Measurements from ENCODE around the gene FAM200C. TPM values are rescaled to one million over a fixed set of nuclear protein-coding genes. Genes with fewer than 3 reads are reported as not detected.

The FAM200C gene
- total and polyA plus RNA-seq, 2 donors (not counting 1 experiment from before 2014, with no cell fraction given): 0.28 to 1.3 TPM

DNA sequence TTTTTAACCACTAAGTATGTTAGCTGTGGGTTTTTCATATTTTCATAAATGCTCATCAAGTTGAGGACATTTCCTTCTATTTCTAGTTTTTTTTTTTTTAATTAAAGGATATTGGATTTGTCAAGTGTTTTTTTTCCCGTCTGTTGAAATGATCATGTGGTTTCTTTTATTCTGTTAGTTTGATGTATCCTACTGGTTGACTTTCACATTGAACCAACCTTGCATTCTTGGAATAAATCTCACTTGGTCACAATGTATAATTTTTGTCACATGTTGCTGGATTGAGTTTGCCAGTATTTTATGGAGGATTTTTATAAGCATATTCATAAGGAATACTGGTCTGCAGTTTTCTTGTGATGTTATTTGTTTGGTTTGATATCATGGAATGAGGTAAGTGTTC lies 12.4 kb downstream of the FAM200C start:
- H3K27ac Mint-ChIP-seq: no peak overlapping the region
- no peaks in the 10 kb centered on the region for H3K79me2 ChIP-seq (ENCODE audit: control insufficient read depth, insufficient read depth, low read length)
- H3K9me3 Mint-ChIP-seq (ENCODE audit: insufficient read depth): peaks cover 11% of the 10 kb centered on the region
- peaks cover 0 to 5% (median 4%) of the 10 kb centered on the region in 3 donors for H3K9me3 ChIP-seq (ENCODE audit: control extremely low read depth in 1 of 3, control insufficient read depth in 2 of 3, insufficient read depth in 1 of 3, low read length in 2 of 3)
- no peak overlapping the region for H3K4me2 ChIP-seq (replicated peaks; ENCODE audit: low read depth, low read length, poor library complexity, severe bottlenecking)
- peaks cover 10% of the 10 kb centered on the region for H3K4me1 Mint-ChIP-seq
- DNase-seq (no peak), ATAC-seq (ENCODE audit: low read depth) (no peak)
- CTCF ChIA-PET: interaction anchor here (0.7 kb wide), 1 partner anchor 121 kb away, joined by 4 read pairs; no protein-coding TSS in a partner anchor
- TF ChIP-seq, protein P1, sequence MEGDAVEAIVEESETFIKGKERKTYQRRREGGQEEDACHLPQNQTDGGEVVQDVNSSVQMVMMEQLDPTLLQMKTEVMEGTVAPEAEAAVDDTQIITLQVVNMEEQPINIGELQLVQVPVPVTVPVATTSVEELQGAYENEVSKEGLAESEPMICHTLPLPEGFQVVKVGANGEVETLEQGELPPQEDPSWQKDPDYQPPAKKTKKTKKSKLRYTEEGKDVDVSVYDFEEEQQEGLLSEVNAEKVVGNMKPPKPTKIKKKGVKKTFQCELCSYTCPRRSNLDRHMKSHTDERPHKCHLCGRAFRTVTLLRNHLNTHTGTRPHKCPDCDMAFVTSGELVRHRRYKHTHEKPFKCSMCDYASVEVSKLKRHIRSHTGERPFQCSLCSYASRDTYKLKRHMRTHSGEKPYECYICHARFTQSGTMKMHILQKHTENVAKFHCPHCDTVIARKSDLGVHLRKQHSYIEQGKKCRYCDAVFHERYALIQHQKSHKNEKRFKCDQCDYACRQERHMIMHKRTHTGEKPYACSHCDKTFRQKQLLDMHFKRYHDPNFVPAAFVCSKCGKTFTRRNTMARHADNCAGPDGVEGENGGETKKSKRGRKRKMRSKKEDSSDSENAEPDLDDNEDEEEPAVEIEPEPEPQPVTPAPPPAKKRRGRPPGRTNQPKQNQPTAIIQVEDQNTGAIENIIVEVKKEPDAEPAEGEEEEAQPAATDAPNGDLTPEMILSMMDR (IDR thresholded peaks at IDR 0.05): no peak
- TF ChIP-seq EZH2 (IDR thresholded peaks at IDR 0.05; ENCODE audit: borderline replicate concordance, insufficient read depth, low read depth, low read length, poor library complexity, severe bottlenecking): no peak
- no peak overlapping the region for H3K4me3 Mint-ChIP-seq
- peaks cover 0 to 2% of the 10 kb centered on the region in 2 donors for H3K4me1 ChIP-seq (ENCODE audit: control insufficient read depth in 2 of 2, insufficient read depth in 2 of 2, low read length in 2 of 2)
- H3K27me3 ChIP-seq (replicated peaks in 1 of 4; ENCODE audit: control extremely low read depth in 1 of 4, control insufficient read depth in 3 of 4, insufficient read depth in 4 of 4, low read length in 3 of 4): no peaks in the 10 kb centered on the region
- intact Hi-C loops (cut with micrococcal nuclease): no loop called here
- no CpG with 5 or more reads among the region's 1 CpG for WGBS (ENCODE audit: insufficient coverage)
- H4K20me1 ChIP-seq (ENCODE audit: control insufficient read depth, insufficient read depth, low read length, poor library complexity, severe bottlenecking): no peaks in the 10 kb centered on the region
- H3K4me3 ChIP-seq (ENCODE audit: control extremely low read depth in 1 of 5, extremely low read depth in 1 of 5, insufficient read depth in 1 of 5, low read depth in 2 of 5, low read length in 4 of 5): no peak overlapping the region
- H3K27me3 Mint-ChIP-seq: no peaks in the 10 kb centered on the region
- no peak overlapping the region for H3K27ac ChIP-seq (ENCODE audit: low read length in 2 of 2)
- POLR2A ChIA-PET: no interaction called here
- no peak overlapping the region for H2AFZ ChIP-seq (ENCODE audit: insufficient read depth, low read depth, low read length, poor library complexity, severe bottlenecking)
- H3K36me3 ChIP-seq (replicated peaks in 1 of 2; ENCODE audit: control extremely low read depth in 1 of 2, control insufficient read depth in 1 of 2, extremely low read depth in 1 of 2, insufficient read depth in 2 of 2, low read length in 1 of 2): no peaks in the 10 kb centered on the region
- H3K9ac ChIP-seq (ENCODE audit: low read length): no peak overlapping the region

- H3K4me3 ChIP-seq (ENCODE audit: control extremely low read depth in 1 of 5, extremely low read depth in 1 of 5, insufficient read depth in 1 of 5, low read depth in 2 of 5, low read length in 4 of 5): no peak overlapping the region
- H2AFZ ChIP-seq (ENCODE audit: insufficient read depth, low read depth, low read length, poor library complexity, severe bottlenecking): no peak overlapping the region
- Mint-ChIP-seq H3K9me3 (ENCODE audit: insufficient read depth) (peaks cover 11% of the 10 kb centered on the region), H3K4me3 (no peak overlapping the region), H3K27me3 (no peaks in the 10 kb centered on the region), H3K27ac (no peak overlapping the region), H3K4me1 (peaks cover 14% of the 10 kb centered on the region)
- DNase-seq (no peak), ATAC-seq (ENCODE audit: low read depth) (no peak)
- CTCF ChIA-PET: no interaction called here
- no peaks in the 10 kb centered on the region for H3K36me3 ChIP-seq (replicated peaks in 1 of 2; ENCODE audit: control extremely low read depth in 1 of 2, control insufficient read depth in 1 of 2, extremely low read depth in 1 of 2, insufficient read depth in 2 of 2, low read length in 1 of 2)
- H3K27ac ChIP-seq (ENCODE audit: low read length in 2 of 2): no peak overlapping the region
- intact Hi-C loops (cut with micrococcal nuclease): no loop called here
- H4K20me1 ChIP-seq (ENCODE audit: control insufficient read depth, insufficient read depth, low read length, poor library complexity, severe bottlenecking): no peaks in the 10 kb centered on the region
- peaks cover 0 to 6% of the 10 kb centered on the region in 2 donors for H3K4me1 ChIP-seq (ENCODE audit: control insufficient read depth in 2 of 2, insufficient read depth in 2 of 2, low read length in 2 of 2)
- no peak overlapping the region for H3K9ac ChIP-seq (ENCODE audit: low read length)
- no peaks in the 10 kb centered on the region for H3K27me3 ChIP-seq (replicated peaks in 1 of 4; ENCODE audit: control extremely low read depth in 1 of 4, control insufficient read depth in 3 of 4, insufficient read depth in 4 of 4, low read length in 3 of 4)
- H3K9me3 ChIP-seq (ENCODE audit: control extremely low read depth in 1 of 3, control insufficient read depth in 2 of 3, insufficient read depth in 1 of 3, low read length in 2 of 3): peaks cover 0 to 5% (median 4%) of the 10 kb centered on the region in 3 donors
- POLR2A ChIA-PET: no interaction called here
- no peak overlapping the region for H3K4me2 ChIP-seq (replicated peaks; ENCODE audit: low read depth, low read length, poor library complexity, severe bottlenecking)
- H3K79me2 ChIP-seq (ENCODE audit: control insufficient read depth, insufficient read depth, low read length): no peaks in the 10 kb centered on the region
- no peak for TF ChIP-seq EZH2 (IDR thresholded peaks at IDR 0.05; ENCODE audit: borderline replicate concordance, insufficient read depth, low read depth, low read length, poor library complexity, severe bottlenecking)
- TF ChIP-seq, protein P1 (IDR thresholded peaks at IDR 0.05): no peak
Observed at GRCh38 chr5:160385496-160385895, 14.4 kb downstream of the FAM200C start.

Measured in B cell (primary cell).